ENCODE measurements around the gene RNASE12. TPM values are rescaled to one million over a fixed set of nuclear protein-coding genes. Genes with fewer than 3 reads are reported as not detected.

The RNASE12 gene
- total and polyA plus RNA-seq, 2 experiments from 2014 or later, result not detected

- TF ChIP-seq CTCF (IDR thresholded peaks at IDR 0.05; ENCODE audit: low read depth, low read length), result no peak
- Histone ChIP-seq H3K36me3 (no peaks in the 10 kb centered on the region), H3K27ac (no peak overlapping the region), H3K27me3 (no peaks in the 10 kb centered on the region), H3K9me3 (ENCODE audit: low read depth) (no peaks in the 10 kb centered on the region), H3K4me3 (no peak overlapping the region), H3K4me1 (ENCODE audit: low read depth) (no peaks in the 10 kb centered on the region)
- DNase-seq (ENCODE audit: low read depth in 1 of 2, low spot score in 1 of 2), result no peak
Measured at GRCh38 chr14:20606902-20607242, 15.7 kb upstream of the RNASE12 start.

GRCh38 chr14:20606190-20606901, 15.2 kb upstream of the RNASE12 start:
- no peak overlapping the region for H3K27ac ChIP-seq
- no peak overlapping the region for H3K4me3 ChIP-seq
- no peaks in the 10 kb centered on the region for H3K36me3 ChIP-seq
- DNase-seq (ENCODE audit: low read depth in 1 of 2, low spot score in 1 of 2), result peak; percentile 71 to 72
- no peaks in the 10 kb centered on the region for H3K9me3 ChIP-seq (ENCODE audit: low read depth)
- H3K27me3 ChIP-seq, result no peaks in the 10 kb centered on the region
- TF ChIP-seq CTCF (IDR thresholded peaks at IDR 0.05; ENCODE audit: low read depth, low read length), result peak; percentile 81
- no peaks in the 10 kb centered on the region for H3K4me1 ChIP-seq (ENCODE audit: low read depth)

GRCh38 chr14:20603813-20604690, 12.9 kb upstream of the RNASE12 start:
- no peak overlapping the region for H3K27ac ChIP-seq
- no peaks in the 10 kb centered on the region for H3K4me1 ChIP-seq (ENCODE audit: low read depth)
- H3K36me3 ChIP-seq, result no peaks in the 10 kb centered on the region
- no peak for TF ChIP-seq CTCF (IDR thresholded peaks at IDR 0.05; ENCODE audit: low read depth, low read length)
- H3K4me3 ChIP-seq, result no peak overlapping the region
- DNase-seq (ENCODE audit: low read depth in 1 of 2, low spot score in 1 of 2), result no peak
- no peaks in the 10 kb centered on the region for H3K27me3 ChIP-seq
- H3K9me3 ChIP-seq (ENCODE audit: low read depth), result no peaks in the 10 kb centered on the region

- Histone ChIP-seq H3K4me1 (ENCODE audit: low read depth) (no peaks in the 10 kb centered on the region), H3K36me3 (no peaks in the 10 kb centered on the region), H3K4me3 (no peak overlapping the region), H3K9me3 (ENCODE audit: low read depth) (no peaks in the 10 kb centered on the region), H3K27me3 (no peaks in the 10 kb centered on the region), H3K27ac (no peak overlapping the region)
- TF ChIP-seq CTCF (IDR thresholded peaks at IDR 0.05; ENCODE audit: low read depth, low read length), result no peak
- DNase-seq (ENCODE audit: low read depth in 1 of 2, low spot score in 1 of 2), result no peak
Measured at GRCh38 chr14:20602583-20602982, 11.4 kb upstream of the RNASE12 start.

- Histone ChIP-seq H3K27ac (no peak overlapping the region), H3K27me3 (no peaks in the 10 kb centered on the region), H3K9me3 (ENCODE audit: low read depth) (no peaks in the 10 kb centered on the region), H3K4me1 (ENCODE audit: low read depth) (no peaks in the 10 kb centered on the region), H3K4me3 (no peak overlapping the region), H3K36me3 (no peaks in the 10 kb centered on the region)
- TF ChIP-seq CTCF (IDR thresholded peaks at IDR 0.05; ENCODE audit: low read depth, low read length), result no peak
- no peak for DNase-seq (ENCODE audit: low read depth in 1 of 2, low spot score in 1 of 2)
Measured at GRCh38 chr14:20601522-20601921, 10.3 kb upstream of the RNASE12 start.
